ENCODE data around the gene NLGN1.

NLGN1 gene

GRCh38 chr3:174116421-174116820 is 718.9 kb downstream of the NLGN1 start:
- Histone ChIP-seq H3K9ac (no peak overlapping the region), H4K20me1 (no peaks in the 10 kb centered on the region), H3K4me3 (no peak overlapping the region), H3K27ac (no peak overlapping the region), H3K27me3 (no peaks in the 10 kb centered on the region), H3K36me3 (no peaks in the 10 kb centered on the region), H3K4me2 (no peak overlapping the region), H3K4me1 (no peaks in the 10 kb centered on the region), H3K9me3 (no peaks in the 10 kb centered on the region)
- no peak for TF ChIP-seq Cebpa-rat (IDR thresholded peaks at IDR 0.05)

DNA sequence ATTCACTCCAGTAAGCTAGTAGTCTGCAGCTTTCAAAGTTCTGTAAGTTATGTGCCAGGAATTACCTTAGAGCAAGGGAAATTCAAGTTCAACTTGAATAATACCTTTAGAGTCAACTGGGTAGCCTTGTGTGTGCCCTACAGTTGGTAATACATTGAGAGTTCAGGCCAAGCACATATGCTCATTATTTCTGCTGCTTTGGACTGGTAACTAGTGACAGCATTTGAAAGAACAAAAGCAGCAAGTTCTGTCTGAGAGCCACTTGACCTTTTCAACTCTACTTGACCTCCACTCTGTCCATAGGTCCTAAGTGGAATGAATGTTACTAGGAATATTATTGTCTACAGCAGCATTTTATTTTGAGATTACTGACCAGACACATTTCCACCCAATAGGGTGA is 723.5 kb downstream of the NLGN1 start:
- Histone ChIP-seq H4K20me1 (no peaks in the 10 kb centered on the region), H3K27me3 (no peaks in the 10 kb centered on the region), H3K27ac (no peak overlapping the region), H3K4me1 (no peaks in the 10 kb centered on the region), H3K36me3 (no peaks in the 10 kb centered on the region), H3K4me3 (no peak overlapping the region), H3K4me2 (no peak overlapping the region), H3K9ac (no peak overlapping the region), H3K9me3 (no peaks in the 10 kb centered on the region)
- no peak for TF ChIP-seq Cebpa-rat (IDR thresholded peaks at IDR 0.05)

GRCh38 chr3:174122411-174122810 is 724.9 kb downstream of the NLGN1 start:
- H3K4me2 ChIP-seq: no peak overlapping the region
- no peaks in the 10 kb centered on the region for H3K4me1 ChIP-seq
- no peak for TF ChIP-seq Cebpa-rat (IDR thresholded peaks at IDR 0.05)
- no peaks in the 10 kb centered on the region for H4K20me1 ChIP-seq
- no peak overlapping the region for H3K9ac ChIP-seq
- H3K4me3 ChIP-seq: no peak overlapping the region
- no peaks in the 10 kb centered on the region for H3K9me3 ChIP-seq
- H3K27me3 ChIP-seq: no peaks in the 10 kb centered on the region
- no peaks in the 10 kb centered on the region for H3K36me3 ChIP-seq
- H3K27ac ChIP-seq: no peak overlapping the region

DNA sequence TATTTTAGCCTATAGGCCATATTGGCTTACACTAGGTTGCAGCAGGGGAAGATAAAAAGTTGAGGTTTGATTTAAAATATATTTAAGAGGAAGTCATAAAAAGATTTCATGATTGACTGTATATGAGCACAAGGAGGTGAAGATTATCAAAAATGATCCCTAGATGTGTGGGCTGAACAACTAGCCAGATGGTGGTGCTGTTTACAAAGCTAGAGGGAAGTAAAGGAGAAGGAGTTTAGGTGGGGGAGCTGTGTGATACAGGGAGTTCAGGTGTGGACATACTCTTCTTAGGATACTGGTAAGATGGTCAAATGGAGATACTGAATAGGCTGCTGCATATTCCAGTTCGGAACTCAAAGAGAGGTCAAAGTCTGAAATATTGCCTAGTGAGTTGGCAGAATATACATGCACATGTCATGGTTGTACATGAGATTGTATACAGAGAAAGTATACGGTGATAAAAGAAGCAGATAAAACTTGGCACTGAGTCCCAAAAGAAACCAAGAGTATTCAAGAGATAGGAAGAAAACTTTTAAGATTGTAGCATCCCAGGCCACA is 727.8 kb downstream of the NLGN1 start:
- Histone ChIP-seq H4K20me1 (no peaks in the 10 kb centered on the region), H3K9ac (no peak overlapping the region), H3K36me3 (no peaks in the 10 kb centered on the region), H3K4me3 (no peak overlapping the region), H3K4me2 (no peak overlapping the region), H3K4me1 (no peaks in the 10 kb centered on the region), H3K9me3 (no peaks in the 10 kb centered on the region), H3K27me3 (no peaks in the 10 kb centered on the region), H3K27ac (no peak overlapping the region)
- TF ChIP-seq Cebpa-rat (IDR thresholded peaks at IDR 0.05): no peak

DNA sequence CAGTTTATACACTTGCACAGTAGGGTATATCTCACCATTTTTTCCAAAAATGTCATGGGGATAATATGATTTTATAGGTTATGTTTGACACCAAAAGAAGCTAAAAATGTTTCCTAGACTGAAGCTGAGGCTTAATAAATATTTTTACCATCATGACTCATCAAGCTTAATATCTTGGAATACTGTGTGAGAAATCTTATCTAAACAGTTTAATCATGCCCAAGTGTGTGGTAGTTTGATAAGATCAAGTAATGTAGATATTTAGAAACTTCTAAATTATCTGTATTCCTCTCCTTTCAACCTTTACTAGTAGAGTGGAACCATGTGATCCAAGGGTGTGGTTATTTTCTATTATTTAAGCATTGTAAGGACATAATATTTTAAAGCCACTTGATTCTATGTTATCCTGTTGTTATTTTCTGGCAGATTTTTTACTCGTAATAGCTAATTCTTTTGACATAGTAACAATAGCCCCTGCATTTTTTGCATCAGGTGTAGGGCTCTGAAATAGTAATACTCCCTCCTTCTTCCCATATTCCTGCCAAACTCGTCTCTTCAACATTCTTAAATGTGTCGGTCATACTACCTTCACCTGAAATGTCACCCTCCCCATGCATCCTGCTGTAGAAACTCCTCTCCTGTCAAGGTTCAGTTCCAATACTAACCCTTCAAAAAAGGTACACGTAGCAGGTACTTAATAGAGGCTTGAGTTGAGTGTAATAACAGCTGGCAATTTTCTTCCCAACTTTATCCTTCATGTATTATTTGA is 729.6 kb downstream of the NLGN1 start:
- Histone ChIP-seq H4K20me1 (no peaks in the 10 kb centered on the region), H3K27ac (no peak overlapping the region), H3K4me2 (no peak overlapping the region), H3K36me3 (no peaks in the 10 kb centered on the region), H3K9ac (no peak overlapping the region), H3K4me1 (no peaks in the 10 kb centered on the region), H3K9me3 (no peaks in the 10 kb centered on the region), H3K27me3 (no peaks in the 10 kb centered on the region), H3K4me3 (no peak overlapping the region)
- TF ChIP-seq Cebpa-rat (IDR thresholded peaks at IDR 0.05): no peak

GRCh38 chr3:174132006-174132405 is 734.5 kb downstream of the NLGN1 start:
- H4K20me1 ChIP-seq: no peaks in the 10 kb centered on the region
- no peaks in the 10 kb centered on the region for H3K36me3 ChIP-seq
- H3K27me3 ChIP-seq: no peaks in the 10 kb centered on the region
- no peak overlapping the region for H3K27ac ChIP-seq
- no peak overlapping the region for H3K4me3 ChIP-seq
- H3K4me2 ChIP-seq: no peak overlapping the region
- no peaks in the 10 kb centered on the region for H3K9me3 ChIP-seq
- TF ChIP-seq Cebpa-rat (IDR thresholded peaks at IDR 0.05): no peak
- no peak overlapping the region for H3K9ac ChIP-seq
- no peaks in the 10 kb centered on the region for H3K4me1 ChIP-seq

DNA sequence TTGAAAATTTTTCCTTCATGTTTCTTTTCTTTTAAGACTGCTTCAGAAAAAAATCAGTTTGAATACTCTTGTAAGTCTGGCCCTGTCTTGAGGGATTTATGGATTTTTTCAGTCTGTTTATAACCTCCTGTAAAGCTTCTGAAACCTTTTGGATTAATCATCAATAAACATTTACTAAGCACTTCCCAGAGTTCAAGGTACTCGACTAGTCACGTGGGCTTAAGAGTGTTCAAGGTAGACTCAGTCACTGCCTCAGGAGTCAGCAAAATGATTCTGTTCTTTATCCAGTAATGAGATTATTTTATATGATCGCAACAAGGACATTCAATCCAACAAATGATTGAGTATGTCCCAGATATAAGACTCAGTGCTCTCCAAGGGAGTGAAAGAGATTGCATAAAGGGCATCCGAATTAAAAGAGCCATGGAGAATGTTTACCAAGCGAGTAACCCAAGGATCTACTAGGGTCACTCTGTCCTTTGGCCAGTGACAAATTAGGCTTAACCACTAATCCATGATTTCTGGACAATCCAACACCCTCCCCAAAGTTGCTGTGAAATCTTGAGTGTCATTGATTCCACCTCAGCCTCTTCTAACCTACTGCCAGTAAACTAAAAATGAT is 735.0 kb downstream of the NLGN1 start:
- no peaks in the 10 kb centered on the region for H3K9me3 ChIP-seq
- no peak overlapping the region for H3K27ac ChIP-seq
- H3K4me1 ChIP-seq: no peaks in the 10 kb centered on the region
- no peak overlapping the region for H3K4me2 ChIP-seq
- no peak overlapping the region for H3K4me3 ChIP-seq
- no peaks in the 10 kb centered on the region for H3K27me3 ChIP-seq
- no peaks in the 10 kb centered on the region for H3K36me3 ChIP-seq
- no peak for TF ChIP-seq Cebpa-rat (IDR thresholded peaks at IDR 0.05)
- no peak overlapping the region for H3K9ac ChIP-seq
- no peaks in the 10 kb centered on the region for H4K20me1 ChIP-seq

- Histone ChIP-seq H3K4me1 (no peaks in the 10 kb centered on the region), H3K27me3 (no peaks in the 10 kb centered on the region), H3K4me2 (no peak overlapping the region), H3K27ac (no peak overlapping the region), H4K20me1 (no peaks in the 10 kb centered on the region), H3K9ac (no peak overlapping the region), H3K4me3 (no peak overlapping the region), H3K36me3 (no peaks in the 10 kb centered on the region), H3K9me3 (no peaks in the 10 kb centered on the region)
- TF ChIP-seq Cebpa-rat (IDR thresholded peaks at IDR 0.05): no peak
Measured at GRCh38 chr3:174146008-174146407, 748.5 kb downstream of the NLGN1 start.

DNA sequence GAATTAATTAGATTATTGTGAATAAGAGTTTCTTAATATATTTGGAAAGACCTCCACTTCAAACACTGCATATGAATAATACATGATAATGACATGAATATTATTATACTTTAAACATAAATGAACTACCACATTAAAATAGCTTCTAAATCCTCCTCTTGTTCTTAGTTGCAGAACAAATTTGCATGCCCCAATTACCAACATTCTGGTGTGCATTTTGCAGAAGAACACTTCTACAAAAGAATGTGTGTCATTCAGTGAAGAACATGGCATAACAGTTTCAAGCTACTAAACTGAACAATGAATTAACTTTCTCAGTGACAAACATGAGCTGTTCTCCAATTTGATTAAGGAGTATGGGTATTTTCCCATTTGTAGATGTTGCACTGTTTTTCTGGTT is 750.3 kb downstream of the NLGN1 start:
- Histone ChIP-seq H4K20me1 (no peaks in the 10 kb centered on the region), H3K4me1 (no peaks in the 10 kb centered on the region), H3K4me2 (no peak overlapping the region), H3K27ac (no peak overlapping the region), H3K4me3 (no peak overlapping the region), H3K27me3 (no peaks in the 10 kb centered on the region), H3K9me3 (no peaks in the 10 kb centered on the region), H3K36me3 (no peaks in the 10 kb centered on the region), H3K9ac (no peak overlapping the region)
- TF ChIP-seq Cebpa-rat (IDR thresholded peaks at IDR 0.05): no peak

DNA sequence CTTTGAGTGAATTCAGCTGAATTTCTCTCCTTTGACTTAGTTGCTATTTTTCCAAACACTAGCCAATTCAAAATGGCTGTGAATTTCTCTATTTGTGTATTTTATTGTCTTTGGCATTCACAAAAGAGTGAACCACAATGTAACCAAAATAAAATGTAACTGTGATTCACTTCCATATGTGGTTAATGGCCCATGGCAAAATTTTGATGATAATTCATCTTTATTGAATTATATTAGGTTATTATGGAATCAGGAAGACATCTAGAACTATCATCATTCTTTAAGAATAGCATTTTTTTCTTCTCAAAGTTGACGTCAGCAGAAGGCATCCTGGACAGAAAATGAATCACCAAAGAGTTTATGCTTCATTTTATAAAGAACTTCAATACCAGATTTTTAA is 756.3 kb downstream of the NLGN1 start:
- no peak overlapping the region for H3K4me3 ChIP-seq
- no peak overlapping the region for H3K9ac ChIP-seq
- no peak overlapping the region for H3K27ac ChIP-seq
- H3K4me2 ChIP-seq: no peak overlapping the region
- H4K20me1 ChIP-seq: no peaks in the 10 kb centered on the region
- no peaks in the 10 kb centered on the region for H3K4me1 ChIP-seq
- no peaks in the 10 kb centered on the region for H3K27me3 ChIP-seq
- TF ChIP-seq Cebpa-rat (IDR thresholded peaks at IDR 0.05): no peak
- no peaks in the 10 kb centered on the region for H3K9me3 ChIP-seq
- H3K36me3 ChIP-seq: no peaks in the 10 kb centered on the region

Data from BLaER1 (cell line).